Esophagus muscularis mucosa (tissue), 4 donors: ENCODE measurements around the gene PSMD9.

Experiments used
- EP300 ChIP-seq: sonication (generic); formaldehyde crosslinking; IDR thresholded peaks from one replicate; pipeline ENCODE4 v1.6.1; 2017; ENCODE audit warnings: antibody characterized with exemption
- POLR2A ChIP-seq: fragments of 450-650 bp; IDR thresholded peaks from one replicate; pipeline ENCODE4 v1.6.1; 2017; ENCODE audit warnings: antibody characterized with exemption, moderate library complexity, mild to moderate bottlenecking, low read depth
- POLR2AphosphoS5 ChIP-seq, 2 donors: sonication (generic); formaldehyde crosslinking; IDR thresholded peaks; one replicate each; pipeline ENCODE4 v1.6.1; 2017; ENCODE audit warnings: antibody characterized with exemption in 2 of 2
- TF ChIP-seq, protein P1 (sequence below), 3 experiments: fragments of 200-600 bp in 2 of 3; fragments of 450-650 bp in 1 of 3; sonication (generic) in 2 of 3; IDR thresholded peaks; one replicate each; pipeline ENCODE4 v1.5.1; 2017 to 2019; ENCODE audit warnings: antibody characterized with exemption in 3 of 3, mild to moderate bottlenecking in 2 of 3, moderate library complexity in 1 of 3

DNA sequence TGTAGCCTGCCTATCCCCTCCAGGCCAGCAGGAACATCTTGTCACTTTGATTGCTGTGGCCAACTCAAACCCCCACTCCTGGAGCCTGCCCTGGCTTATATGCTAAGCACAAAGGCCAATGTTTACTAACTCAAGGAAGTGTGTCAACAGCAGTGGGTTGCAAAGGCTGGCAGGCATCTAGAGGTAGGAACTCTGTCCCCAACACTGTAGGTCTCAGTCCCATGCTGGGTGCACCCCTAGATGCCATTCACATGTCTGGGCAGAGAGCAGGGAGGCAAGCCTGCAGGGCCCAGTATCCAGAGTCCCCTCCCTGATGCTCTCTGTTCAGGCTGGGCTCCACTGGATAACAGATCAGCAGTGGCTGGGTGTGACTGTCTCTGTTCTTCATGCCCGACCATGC lies 28.3 kb upstream of the PSMD9 start:
- no peak for TF ChIP-seq EP300
- TF ChIP-seq, protein P1, sequence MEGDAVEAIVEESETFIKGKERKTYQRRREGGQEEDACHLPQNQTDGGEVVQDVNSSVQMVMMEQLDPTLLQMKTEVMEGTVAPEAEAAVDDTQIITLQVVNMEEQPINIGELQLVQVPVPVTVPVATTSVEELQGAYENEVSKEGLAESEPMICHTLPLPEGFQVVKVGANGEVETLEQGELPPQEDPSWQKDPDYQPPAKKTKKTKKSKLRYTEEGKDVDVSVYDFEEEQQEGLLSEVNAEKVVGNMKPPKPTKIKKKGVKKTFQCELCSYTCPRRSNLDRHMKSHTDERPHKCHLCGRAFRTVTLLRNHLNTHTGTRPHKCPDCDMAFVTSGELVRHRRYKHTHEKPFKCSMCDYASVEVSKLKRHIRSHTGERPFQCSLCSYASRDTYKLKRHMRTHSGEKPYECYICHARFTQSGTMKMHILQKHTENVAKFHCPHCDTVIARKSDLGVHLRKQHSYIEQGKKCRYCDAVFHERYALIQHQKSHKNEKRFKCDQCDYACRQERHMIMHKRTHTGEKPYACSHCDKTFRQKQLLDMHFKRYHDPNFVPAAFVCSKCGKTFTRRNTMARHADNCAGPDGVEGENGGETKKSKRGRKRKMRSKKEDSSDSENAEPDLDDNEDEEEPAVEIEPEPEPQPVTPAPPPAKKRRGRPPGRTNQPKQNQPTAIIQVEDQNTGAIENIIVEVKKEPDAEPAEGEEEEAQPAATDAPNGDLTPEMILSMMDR (IDR thresholded peaks at IDR 0.05), result no peak
- no peak for TF ChIP-seq POLR2A
- no peak for TF ChIP-seq POLR2AphosphoS5 (IDR thresholded peaks at IDR 0.05)
